Suprapubic skin (tissue), 3 donors: Measurements from ENCODE around the gene MYH7B.

Experiments
- CTCF ChIP-seq, 2 donors: fragments of 200-600 bp in 1 of 2; fragments of 450-650 bp in 1 of 2; sonication (generic) in 1 of 2; IDR thresholded peaks; one replicate each; pipeline ENCODE4 v1.5.1; 2016 to 2019; ENCODE audit warnings: antibody characterized with exemption in 2 of 2, mild to moderate bottlenecking in 1 of 2, moderate library complexity in 1 of 2
- POLR2A ChIP-seq, 2 donors: fragments of 450-650 bp; IDR thresholded peaks; one replicate each; pipeline ENCODE4 v1.6.1; 2017; ENCODE audit warnings: antibody characterized with exemption in 2 of 2, mild to moderate bottlenecking in 2 of 2, moderate library complexity in 2 of 2

- no peak for TF ChIP-seq CTCF (IDR thresholded peaks at IDR 0.05)
- TF ChIP-seq POLR2A (IDR thresholded peaks at IDR 0.05) = no peak
These were observed 21.9 kb downstream of the MYH7B start for GRCh38 chr20:34977365-34978091.
